Globus pallidus (tissue), 1 donor: ENCODE results near the gene ABCA4.

ENCODE experiments used
- DNase-seq: peaks from one replicate; pipeline ENCODE4 v3.0.0-alpha.2; 2015; ENCODE audit warnings: low spot score

The ABCA4 gene

DNA sequence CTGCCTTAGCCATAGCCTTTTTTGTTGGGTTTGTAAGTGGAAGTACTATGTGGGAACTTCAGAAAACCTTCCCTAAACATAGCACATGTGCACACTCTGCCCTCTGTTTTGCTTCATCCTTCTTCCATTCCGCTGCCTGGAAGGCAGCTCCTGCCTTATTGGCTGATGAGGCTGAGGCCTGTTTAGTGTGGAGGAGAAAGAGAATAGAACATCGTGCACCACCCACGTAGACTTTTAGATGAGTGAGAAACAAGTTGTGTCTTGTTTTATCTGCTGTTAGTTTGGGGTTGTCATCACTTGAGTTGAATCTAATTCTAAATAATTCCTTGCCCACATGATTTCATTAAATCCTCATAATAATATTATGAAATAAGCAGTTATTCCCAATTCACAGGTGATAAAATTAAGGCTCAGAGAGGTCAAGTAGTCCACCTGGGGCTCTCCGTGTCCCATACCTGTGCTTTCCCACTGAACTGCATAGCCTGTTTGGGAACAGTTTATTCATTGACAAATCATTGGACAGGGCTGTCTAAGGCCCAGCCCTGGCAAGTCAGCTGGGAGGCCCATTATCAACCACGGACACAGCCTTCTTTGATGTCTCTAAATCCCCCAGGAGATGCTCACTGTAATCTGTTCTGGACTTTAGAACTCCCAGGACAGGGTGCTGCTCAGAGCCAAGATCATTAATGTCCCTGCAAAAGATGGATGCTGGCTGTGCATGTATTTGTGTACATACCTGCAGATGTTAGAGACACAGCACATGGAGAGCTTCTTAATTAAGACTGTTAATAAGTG lies 93.0 kb downstream of the ABCA4 start:
- no peak for DNase-seq

DNA sequence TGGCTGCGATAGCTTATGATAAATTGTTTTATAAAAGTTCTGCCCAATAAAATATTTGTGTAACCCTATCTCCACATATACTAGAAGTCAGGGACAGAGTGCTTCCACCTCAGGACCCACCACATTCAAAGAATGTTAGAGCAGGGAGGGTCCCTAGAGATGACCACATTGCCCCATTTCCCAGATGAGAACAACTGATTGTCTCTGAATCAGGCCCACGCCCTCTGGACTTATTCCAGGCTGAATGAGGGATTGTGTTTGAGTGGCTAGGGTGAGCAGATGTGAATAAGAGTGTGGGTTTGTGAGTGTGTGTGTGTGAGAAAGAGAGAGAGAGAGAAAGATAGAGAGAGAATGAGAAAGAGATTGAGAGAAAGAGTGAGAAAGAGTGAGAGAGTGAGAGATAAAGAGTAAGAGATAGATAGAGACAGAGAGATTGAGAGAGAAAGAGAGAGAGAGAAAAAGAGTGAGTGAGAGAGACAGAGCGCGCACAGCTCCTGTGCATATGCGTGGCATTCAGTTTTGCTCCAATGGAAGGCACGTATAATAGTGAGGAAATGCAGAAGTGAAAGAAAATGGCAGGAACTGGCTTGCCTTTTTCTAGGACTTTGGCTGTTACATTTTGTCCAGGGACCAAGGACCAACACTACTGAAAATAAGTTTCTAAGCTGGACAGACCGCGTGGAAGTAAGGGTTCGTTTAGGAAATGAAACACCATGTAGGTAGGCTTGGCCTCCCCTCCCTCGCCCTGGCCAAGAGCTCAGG lies 94.1 kb downstream of the ABCA4 start:
- DNase-seq: no peak

DNA sequence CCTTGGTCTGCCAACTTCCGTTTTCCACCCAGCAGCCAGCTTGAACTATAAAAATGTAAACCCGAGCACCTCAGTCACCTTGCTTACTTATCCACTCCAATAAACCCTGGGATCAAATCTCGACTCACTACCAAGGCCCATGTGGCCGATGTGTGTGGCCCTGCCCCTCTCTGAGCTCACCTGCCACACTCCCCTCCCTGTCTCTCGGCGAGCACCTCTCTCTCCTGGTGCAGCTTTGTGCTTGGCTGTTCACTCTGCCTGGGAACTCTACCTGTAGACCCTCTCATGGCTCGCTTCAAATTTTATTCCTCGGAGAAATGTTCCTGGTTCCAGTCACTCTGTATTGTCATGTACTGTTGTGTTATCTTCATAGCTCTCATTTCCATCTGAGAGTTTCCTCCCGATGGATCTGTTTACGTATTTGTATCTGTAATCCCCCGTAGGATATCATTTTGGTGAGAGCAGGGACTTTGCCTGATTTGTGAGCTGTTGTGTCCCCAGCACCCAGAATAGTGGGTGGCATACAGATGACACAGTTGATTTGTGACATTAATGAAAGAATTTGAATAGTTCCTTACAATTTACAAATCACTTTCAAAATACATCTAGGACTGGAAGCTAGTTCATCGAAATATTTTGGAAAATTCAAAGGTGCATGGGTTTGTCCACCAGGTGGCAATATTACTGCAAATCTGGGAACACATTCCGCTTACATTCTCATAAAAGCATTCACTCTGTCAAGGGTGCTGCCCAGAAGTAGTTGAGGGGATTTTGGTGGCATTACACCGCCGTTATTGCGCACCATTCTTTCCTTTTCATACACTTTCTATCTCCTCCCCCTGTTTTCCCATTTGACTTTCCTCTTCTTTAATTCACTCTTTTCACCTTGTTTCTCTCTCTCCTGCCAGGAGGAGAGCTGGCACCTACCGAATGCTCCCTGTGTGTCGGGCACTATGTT lies 95.3 kb downstream of the ABCA4 start:
- DNase-seq: peak; percentile 34

DNA sequence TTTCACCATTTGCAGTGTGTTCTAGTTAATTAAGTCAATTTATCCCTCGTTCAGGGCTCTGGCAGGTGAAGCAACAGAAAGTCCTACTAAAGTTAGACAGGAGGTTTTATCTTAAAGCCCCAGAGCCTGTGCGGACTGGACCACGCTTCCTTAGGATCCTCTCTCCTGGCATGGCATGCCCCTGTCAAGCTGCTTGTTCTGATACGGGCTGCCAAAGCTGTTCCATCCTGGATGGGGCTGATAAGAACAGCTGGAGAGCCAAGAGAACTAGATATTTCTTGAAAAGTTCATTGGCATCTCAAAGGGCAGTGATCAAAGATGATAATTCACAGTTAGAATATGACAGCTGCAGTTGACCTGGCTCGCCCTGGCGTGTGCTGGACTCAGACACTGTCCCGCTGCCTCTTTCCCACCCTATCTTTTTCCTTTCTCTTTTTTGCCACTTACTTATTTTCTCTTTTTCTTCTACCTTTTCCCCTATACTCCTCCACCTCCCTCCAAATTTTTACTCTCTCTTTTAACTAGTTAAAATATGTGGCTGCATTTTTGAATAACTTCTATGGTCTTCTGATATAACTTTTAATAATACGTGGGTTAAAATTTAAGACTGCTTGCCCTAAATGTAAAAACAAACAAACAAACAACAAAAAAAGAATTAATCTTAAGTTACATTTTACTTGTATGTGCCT lies 96.7 kb downstream of the ABCA4 start:
- DNase-seq: no peak

DNA sequence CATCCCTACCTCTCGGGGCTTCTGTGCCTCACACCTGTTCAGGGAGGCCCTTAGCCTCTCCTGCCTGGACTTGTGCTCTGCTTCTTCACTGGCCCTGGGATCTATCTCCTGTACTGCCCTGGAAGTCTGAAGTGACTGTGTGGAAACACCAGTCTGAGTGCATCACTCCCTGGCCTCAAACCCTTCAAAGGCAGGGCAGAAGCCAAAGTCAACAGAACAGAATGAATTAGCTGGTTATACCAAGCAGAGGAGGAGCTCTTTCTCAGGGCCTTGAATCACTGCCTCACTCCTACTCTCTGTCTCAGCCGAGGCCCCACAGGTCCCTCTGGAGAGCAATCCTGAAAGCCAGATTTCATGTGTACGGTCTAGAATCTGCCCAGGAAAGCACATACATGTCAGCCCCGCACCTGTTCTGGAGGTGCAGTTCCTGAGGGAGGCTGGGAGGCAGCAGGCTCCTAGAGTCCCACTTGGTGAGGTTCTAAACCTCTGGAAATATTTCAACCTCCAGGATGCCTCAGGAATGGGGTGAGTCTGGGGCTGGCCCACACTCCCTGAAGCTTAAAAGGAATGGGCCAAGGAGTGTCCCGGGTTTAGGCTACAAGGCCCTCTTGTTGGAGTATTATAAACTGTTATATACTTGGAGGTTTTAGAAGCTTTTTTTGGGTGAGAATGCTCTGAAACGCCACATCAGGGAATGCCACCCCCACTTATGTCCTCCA lies 98.3 kb downstream of the ABCA4 start:
- DNase-seq: no peak

DNA sequence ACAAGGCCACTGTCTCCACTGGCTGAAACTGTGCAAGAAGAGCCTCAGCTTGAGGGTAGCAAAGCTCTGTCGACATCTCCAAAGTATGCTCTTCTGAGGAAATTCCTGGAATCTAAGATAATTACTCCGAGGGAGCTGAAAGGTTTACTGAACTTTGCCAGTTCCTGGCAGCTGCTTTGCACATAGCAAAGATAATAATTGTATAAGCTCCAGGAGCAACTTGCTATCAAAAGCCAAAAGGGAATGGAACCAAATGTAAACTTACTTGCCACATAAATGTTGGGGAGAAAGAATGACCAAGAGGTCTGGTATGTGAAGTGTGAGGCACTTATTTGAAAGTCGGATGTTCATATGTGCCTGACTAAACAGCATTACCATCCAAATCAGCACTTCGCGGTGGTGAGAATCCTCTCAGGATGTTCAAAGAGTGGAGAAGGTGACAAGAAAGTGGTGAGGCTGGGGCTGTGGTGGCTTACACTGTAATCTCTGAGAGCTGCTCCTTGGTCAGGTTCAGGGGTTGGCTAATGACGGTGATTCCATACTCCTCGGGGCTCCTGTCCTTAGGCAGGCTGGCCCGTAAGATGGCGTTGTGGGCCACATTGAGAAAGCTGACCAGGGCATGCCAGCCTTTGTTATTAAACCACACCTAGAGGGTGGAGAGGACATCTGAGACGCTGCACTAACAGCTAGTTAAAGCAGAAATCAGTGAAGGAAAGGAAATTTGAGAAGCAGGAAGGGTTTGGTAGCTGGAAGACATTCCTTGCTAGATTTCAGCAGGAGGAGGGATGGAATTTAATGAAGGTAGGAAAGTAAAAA lies 100.0 kb downstream of the ABCA4 start:
- DNase-seq: no peak

DNA sequence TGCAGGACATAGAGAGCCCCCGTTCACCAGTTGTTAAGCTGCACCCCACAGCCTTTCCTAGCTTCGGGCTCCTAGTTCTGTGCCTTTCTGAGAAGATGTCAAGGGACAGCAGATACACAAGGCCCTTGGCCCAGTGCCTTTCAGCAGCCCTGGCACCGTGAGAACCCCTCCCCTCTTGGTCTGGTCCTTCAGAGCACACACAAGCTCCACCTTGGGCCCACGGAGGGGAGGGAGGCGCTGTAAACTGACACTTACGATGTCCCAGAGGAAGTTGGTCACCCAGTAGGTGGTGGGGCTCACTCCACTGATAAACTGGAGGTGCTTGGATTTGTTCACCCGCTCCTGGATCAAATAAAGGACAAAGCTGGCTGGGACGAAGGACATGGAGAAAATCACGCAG lies 101.6 kb downstream of the ABCA4 start:
- DNase-seq: no peak

DNA sequence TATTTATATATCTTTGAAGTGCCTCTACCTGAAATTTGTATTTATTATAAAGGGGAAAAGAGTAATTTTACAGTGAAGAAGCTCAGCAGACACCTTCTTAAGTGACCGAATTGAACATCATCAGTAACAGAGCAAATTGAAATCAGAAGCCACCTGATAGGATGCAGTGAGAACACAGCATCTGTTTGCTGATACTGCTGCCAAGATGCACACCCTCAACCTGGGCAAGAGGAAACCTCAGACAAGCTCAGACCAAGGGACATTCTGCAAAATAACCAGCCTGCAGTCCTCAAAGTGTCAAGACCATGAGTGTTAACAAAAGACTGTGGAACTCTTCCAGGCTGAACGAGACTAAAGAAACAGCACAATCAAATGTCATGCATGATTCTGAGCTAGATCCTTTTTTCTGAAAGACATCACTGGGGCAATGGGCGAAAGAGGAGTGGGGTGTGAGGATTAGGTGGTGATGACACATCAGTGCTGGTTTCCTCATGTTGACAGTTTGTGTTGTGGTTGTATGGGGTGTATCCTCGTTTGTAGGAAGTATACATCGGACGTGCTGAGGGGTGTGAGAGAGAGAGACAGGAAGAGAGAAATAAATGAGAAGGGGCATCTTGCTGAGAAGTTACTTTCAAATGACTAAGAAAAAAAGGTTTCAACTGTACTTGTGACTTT lies 103.7 kb downstream of the ABCA4 start:
- DNase-seq: no peak

DNA sequence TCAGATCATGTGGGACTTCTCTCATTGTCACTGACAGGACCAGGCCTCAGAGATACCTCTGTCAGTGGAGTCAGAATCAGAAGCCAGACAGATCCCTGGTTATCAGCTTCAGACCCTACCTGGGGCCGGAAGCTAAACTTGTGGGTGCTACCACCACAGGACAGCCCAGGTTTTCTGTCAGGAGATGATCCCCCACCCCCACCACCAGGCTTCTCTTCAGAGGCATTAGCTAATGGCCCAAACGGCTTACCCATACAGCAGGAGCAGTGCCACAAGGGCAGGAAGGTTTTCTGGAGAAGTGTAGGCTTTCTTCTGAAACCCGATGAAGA lies 105.5 kb downstream of the ABCA4 start:
- DNase-seq: no peak

DNA sequence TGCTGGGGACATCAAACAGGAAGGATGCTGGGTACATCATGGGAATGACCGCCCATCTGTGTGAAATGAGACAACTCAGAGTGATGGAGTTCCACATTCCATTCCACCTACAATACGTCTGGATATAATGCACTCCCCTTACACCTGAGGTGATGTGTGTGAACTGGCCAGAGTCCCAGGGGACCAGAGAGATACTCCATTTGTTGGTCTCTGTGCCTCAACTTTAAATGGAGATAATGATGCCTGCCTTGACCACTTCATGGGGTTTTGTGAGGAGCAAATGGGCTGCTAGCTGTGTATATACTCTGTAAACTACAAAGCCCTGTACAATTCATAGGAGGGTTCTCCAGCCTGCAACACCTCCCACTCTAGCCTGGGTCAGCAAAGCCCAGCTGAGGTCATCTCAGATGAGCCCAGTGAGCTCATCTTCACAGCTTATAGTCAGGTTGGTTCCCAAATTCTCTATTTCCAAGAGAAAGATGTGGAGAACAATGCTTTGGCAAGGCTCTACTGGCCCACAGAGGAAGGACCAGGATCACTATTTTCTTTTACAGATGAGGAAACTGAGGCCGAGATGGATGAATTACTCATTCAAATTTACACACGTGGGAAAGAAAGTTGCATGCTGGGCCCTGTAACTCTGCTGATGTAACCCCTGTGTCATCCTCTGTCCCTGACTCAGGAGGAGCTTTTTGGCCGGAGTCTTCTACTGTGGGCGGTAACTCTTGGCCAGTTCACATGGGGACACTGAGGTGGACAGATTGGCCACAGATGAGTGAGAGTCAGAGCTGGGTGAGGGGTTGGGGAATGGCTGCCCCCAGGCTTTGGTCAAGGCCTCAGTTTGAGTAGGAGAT lies 106.1 kb downstream of the ABCA4 start:
- no peak for DNase-seq

DNA sequence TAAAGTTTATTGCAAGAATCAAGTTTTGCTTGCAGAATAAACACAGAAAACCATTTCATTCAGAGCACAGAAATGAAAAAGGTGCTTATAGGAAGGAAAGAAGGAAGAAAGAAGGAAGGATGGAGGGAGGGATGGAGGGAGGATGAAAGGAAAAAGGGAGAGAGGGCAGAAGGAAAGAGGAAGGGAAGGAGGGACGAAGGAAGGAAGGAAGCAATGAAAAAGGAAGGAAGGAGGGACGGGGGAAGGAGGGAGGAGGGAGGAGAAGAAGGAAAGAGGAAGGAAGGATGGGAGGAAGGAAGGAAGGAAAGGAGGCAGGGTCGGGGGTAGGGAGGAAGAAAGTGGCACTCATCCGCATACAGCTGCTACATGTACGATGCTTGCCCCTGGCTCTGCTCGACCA lies 106.9 kb downstream of the ABCA4 start:
- DNase-seq: no peak

DNA sequence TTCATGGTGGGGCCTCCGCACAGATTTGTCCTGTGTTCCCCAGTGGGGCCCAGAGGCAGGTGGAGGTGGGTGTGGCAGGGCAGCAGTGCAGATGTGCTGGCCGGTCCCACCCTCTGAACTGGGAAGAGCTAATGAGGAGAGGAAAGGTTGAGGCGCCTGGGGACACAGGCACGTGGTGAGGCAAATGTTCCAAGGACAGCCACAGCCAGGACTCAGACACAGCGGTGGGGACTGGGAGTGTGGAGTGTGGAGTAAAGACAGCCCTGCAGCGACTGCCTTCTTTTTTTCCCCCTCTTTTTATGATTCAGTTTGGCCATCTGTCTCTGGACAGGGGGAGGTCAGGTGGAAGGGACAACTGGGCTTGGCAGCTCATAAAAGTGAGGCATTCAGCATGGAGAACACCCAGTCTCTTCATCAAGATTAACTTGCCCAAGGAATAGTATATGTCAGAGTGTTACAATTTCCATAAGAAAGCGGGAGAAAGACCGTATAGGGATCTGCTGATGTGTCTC lies 107.5 kb downstream of the ABCA4 start:
- no peak for DNase-seq

DNA sequence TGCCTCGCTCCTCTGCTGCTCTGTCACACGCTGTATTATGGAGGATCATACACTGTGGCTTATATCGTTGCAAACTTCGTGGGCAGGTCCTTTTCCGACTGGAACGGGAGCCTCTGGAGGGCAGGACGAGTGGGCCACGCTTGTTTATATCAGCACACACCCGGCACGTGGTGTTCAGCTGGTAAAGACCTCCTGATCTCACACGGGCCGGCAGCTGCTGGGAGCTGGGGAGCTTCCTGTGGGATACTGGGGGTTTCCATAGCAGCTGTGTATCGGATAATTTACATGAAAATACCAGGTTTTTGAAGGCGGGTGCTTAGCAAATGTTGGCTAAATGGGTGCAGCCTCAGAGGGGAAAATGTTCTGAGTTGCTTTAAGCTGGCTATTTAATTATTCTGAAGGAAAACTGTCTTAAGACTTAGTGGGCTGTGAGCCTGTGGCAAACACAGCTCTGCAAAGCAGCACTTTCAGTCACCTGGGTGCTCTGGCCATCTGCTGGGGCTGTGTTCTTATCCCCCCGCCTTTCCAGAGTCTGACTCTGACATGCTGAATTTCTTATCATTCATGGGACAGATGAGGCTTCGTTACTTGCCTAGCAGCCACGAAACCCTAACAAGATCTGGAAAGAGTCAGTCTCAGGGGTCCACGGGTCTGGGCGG lies 108.1 kb downstream of the ABCA4 start:
- DNase-seq: no peak

DNA sequence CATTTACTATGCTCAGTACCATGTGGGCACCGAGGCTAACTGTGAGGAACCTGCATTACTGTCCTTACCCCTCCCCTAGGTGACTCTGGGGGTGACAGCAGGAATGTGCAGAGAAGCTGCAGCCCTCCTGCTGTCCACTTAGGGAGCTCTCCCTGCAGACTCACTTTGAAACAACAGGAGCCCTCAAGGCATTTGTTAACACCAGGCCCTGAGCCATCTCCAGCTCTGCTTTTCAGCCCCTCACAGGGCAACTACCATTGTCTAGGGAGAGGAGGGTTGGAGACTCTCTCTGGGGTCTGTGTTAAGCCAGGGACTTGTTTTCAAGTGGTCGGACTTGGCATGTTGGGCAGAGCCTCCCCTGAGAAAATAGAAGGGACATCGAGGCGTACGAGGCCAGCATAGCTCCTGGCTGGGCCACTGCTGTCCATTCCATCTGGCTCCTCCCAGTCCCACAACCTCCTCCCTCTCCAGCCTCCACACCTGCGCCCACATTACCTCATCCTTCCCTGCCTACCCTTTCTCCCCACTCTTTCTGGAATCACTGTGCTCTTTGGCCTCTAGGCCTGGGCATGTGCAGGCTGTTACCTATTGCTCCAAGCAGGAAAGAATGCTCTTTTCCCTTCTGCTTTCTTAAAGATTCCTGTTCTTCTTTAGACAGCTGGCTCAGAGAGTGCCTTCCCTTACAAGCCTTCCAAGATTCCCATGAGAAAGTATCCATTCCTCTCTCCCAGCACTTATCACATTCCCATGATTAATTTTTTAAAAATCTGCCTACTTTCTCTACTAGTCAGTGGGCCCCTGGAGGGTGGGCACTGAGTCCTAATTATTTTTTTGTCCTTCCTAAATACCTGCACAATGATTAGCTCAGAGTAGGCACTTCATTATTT lies 109.0 kb downstream of the ABCA4 start:
- no peak for DNase-seq

DNA sequence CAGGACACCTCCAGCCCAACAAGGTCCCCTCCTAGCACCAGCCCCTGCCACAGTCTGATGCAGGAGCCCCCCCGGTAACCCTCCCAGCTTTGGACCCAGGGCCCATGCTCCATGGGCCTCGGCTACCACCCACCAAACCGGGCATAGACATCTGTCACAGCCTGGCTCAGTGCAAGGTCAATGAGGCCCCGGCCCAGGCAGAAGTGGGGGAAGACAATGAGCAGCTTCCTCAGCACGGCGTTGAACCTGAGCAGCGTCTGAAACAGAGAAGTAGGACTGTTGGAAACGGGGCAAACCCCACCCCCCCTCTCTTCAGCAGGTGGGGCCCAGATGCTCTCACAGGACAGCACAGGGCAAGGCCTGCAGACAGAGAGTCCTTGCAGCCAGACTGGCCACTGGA lies 109.8 kb downstream of the ABCA4 start:
- no peak for DNase-seq

DNA sequence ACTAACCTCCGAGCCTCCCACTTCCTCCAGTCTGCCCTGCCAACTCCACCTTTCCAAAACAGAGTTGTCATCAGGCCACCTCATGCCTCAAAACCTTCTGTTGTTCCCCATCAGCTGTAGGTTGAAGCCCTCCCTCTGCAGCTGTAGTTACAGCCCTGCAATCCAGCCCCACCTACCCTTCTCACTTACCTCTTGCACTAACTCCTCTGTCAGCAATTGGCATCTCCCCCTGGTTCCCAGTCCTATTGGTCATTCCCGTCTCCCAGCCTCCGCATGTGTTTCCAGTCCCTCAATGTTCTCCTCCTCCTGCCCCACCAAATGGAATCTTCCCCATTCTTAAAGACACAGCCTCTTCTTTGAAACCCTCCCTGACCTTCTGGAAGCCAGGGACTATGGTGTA lies 111.6 kb downstream of the ABCA4 start:
- no peak for DNase-seq

DNA sequence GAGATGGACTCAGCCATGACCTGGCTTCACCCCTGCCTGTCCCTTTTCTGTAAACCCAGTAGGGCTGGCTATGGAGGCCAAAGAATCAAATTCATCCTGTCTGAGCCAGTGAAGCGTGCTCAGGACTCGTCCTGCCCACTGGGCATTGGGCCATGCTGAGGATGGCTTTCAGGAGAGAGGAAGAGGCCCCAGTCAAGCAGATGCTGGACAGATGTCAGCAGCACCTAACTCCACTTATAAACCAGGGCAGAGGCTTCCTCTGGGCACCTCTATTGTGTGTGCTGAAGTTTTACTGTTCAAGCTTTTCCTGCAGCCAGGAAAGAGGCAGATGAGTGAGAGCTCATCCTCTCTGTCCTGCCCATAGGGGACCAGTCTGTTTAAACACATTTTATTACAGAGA lies 114.3 kb downstream of the ABCA4 start:
- DNase-seq: no peak
